KOPT-K1 (cell line): Measurements from ENCODE around the gene EFCAB8.
A peak's percentile ranks its signal among the peaks of the same experiment; 100 is the strongest.

Experiments
- H3K27ac ChIP-seq: fragments of 200-600 bp; sonication (generic); 2 replicates; pipeline ENCODE4 v1.5.1; 2016; ENCODE audit warnings: antibody characterized with exemption, mild to moderate bottlenecking, low read depth, low read length; ENCODE audit not compliant: poor library complexity, severe bottlenecking
- H3K36me3 ChIP-seq: fragments of 200-600 bp; sonication (generic); 2 replicates; pipeline ENCODE4 v1.5.1; 2017; ENCODE audit warnings: antibody characterized with exemption, mild to moderate bottlenecking, low read length, moderate library complexity; ENCODE audit not compliant: insufficient read depth
- H3K9me3 ChIP-seq: fragments of 200-600 bp; sonication (generic); 2 replicates; pipeline ENCODE4 v1.5.1; 2017; ENCODE audit warnings: antibody characterized with exemption, low read length, mild to moderate bottlenecking; ENCODE audit not compliant: insufficient read depth, poor library complexity, severe bottlenecking

The EFCAB8 gene

GRCh38 chr20:32983459-32984112 is 124.9 kb downstream of the EFCAB8 start:
- Histone ChIP-seq H3K36me3 (no peaks in the 10 kb centered on the region), H3K27ac (no peak overlapping the region), H3K9me3 (no peaks in the 10 kb centered on the region)

- H3K9me3 ChIP-seq, result no peaks in the 10 kb centered on the region
- H3K36me3 ChIP-seq, result no peaks in the 10 kb centered on the region
- H3K27ac ChIP-seq, result no peak overlapping the region
These were observed 125.5 kb downstream of the EFCAB8 start for GRCh38 chr20:32984196-32984595.

- no peak overlapping the region for H3K27ac ChIP-seq
- H3K9me3 ChIP-seq, result no peaks in the 10 kb centered on the region
- no peaks in the 10 kb centered on the region for H3K36me3 ChIP-seq
These were observed 126.1 kb downstream of the EFCAB8 start for GRCh38 chr20:32984631-32985354.

GRCh38 chr20:32985596-32985995 is 126.9 kb downstream of the EFCAB8 start:
- no peak overlapping the region for H3K27ac ChIP-seq
- H3K36me3 ChIP-seq, result no peaks in the 10 kb centered on the region
- H3K9me3 ChIP-seq, result no peaks in the 10 kb centered on the region

GRCh38 chr20:32986331-32986966 is 127.7 kb downstream of the EFCAB8 start:
- no peak overlapping the region for H3K27ac ChIP-seq
- H3K36me3 ChIP-seq, result no peaks in the 10 kb centered on the region
- H3K9me3 ChIP-seq, result no peaks in the 10 kb centered on the region

GRCh38 chr20:32987044-32987825 is 128.5 kb downstream of the EFCAB8 start:
- Histone ChIP-seq H3K27ac (no peak overlapping the region), H3K9me3 (no peaks in the 10 kb centered on the region), H3K36me3 (no peaks in the 10 kb centered on the region)

GRCh38 chr20:32988008-32988407 is 129.3 kb downstream of the EFCAB8 start:
- Histone ChIP-seq H3K9me3 (no peaks in the 10 kb centered on the region), H3K27ac (no peak overlapping the region), H3K36me3 (no peaks in the 10 kb centered on the region)

GRCh38 chr20:32989507-32990283 is 131.0 kb downstream of the EFCAB8 start:
- H3K27ac ChIP-seq, result peak overlapping the region; percentile 74
- H3K36me3 ChIP-seq, result no peaks in the 10 kb centered on the region
- peaks cover 7% of the 10 kb centered on the region for H3K9me3 ChIP-seq

- Histone ChIP-seq H3K27ac (peak overlapping the region; percentile 74), H3K36me3 (no peaks in the 10 kb centered on the region), H3K9me3 (peaks cover 14% of the 10 kb centered on the region)
These were observed 131.7 kb downstream of the EFCAB8 start for GRCh38 chr20:32990426-32990825.

GRCh38 chr20:32991383-32991782 is 132.7 kb downstream of the EFCAB8 start:
- H3K9me3 ChIP-seq, result peaks cover 21% of the 10 kb centered on the region
- no peaks in the 10 kb centered on the region for H3K36me3 ChIP-seq
- H3K27ac ChIP-seq, result peak overlapping the region; percentile 74

GRCh38 chr20:32991792-32992641 is 133.3 kb downstream of the EFCAB8 start:
- H3K27ac ChIP-seq, result peak overlapping the region; percentile 74
- H3K36me3 ChIP-seq, result no peaks in the 10 kb centered on the region

GRCh38 chr20:32993496-32994050 is 134.8 kb downstream of the EFCAB8 start:
- Histone ChIP-seq H3K36me3 (no peaks in the 10 kb centered on the region), H3K9me3 (peaks cover 21% of the 10 kb centered on the region), H3K27ac (peak overlapping the region; percentile 74)

More at GRCh38 chr20:32991792-32992641, 133.3 kb downstream of the EFCAB8 start:
- H3K9me3 ChIP-seq, result peaks cover 21% of the 10 kb centered on the region

- Histone ChIP-seq H3K27ac (no peak overlapping the region), H3K9me3 (peaks cover 21% of the 10 kb centered on the region), H3K36me3 (no peaks in the 10 kb centered on the region)
These were observed 137.1 kb downstream of the EFCAB8 start for GRCh38 chr20:32995802-32996201.
